Fibroblast of lung (primary cell): Measurements from ENCODE around the gene SAP30BP. TPM values are rescaled to one million over a fixed set of nuclear protein-coding genes. Genes with fewer than 3 reads are reported as not detected.

Experiments
- DNase-seq, 2 donors: peaks; one replicate each; pipeline versions ENCODE4 v3.0.0 to v3.0.0-alpha.2; 2010; ENCODE audit warnings: low read depth in 2 of 2
- H2AFZ ChIP-seq: 2 replicates; pipeline ENCODE4 v1.5.1; 2012; ENCODE audit warnings: low read length, control low read depth, inconsistent platforms
- H3K27ac ChIP-seq: 2 replicates; pipeline ENCODE4 v1.5.1; 2011; ENCODE audit warnings: low read length, control low read depth; ENCODE audit not compliant: insufficient read depth
- H3K27me3 ChIP-seq: 2 replicates; pipeline ENCODE4 v1.5.1; 2011; ENCODE audit warnings: mild to moderate bottlenecking, low read length; ENCODE audit not compliant: control insufficient read depth, insufficient read depth
- H3K36me3 ChIP-seq: 2 replicates; pipeline ENCODE4 v1.5.1; 2011; ENCODE audit warnings: low read length; ENCODE audit not compliant: control insufficient read depth, insufficient read depth
- H3K4me1 ChIP-seq: 2 replicates; pipeline ENCODE4 v1.5.1; 2011; ENCODE audit warnings: low read length; ENCODE audit not compliant: control insufficient read depth, insufficient read depth; ENCODE audit errors: extremely low read depth
- H3K4me2 ChIP-seq: 2 replicates; pipeline ENCODE4 v1.5.1; 2011; ENCODE audit warnings: low read length, control low read depth; ENCODE audit not compliant: insufficient read depth; ENCODE audit errors: extremely low read depth
- H3K4me3 ChIP-seq, 4 experiments: fragments of 200-600 bp in 1 of 4; sonication (generic) in 1 of 4; replicated peaks in 1 of 4; 2 replicates each; pipeline ENCODE4 v1.5.1; 2011 to 2016; ENCODE audit warnings: low read length in 4 of 4, low read depth in 3 of 4, mild to moderate bottlenecking in 3 of 4, control low read depth in 2 of 4, inconsistent platforms in 1 of 4, mixed read lengths in 1 of 4; ENCODE audit not compliant: insufficient read depth in 1 of 4; ENCODE audit errors: control extremely low read depth in 1 of 4
- H3K79me2 ChIP-seq: 2 replicates; pipeline ENCODE4 v1.5.1; 2012; ENCODE audit warnings: mild to moderate bottlenecking, low read length, inconsistent platforms; ENCODE audit not compliant: control insufficient read depth, insufficient read depth
- H3K9ac ChIP-seq: 2 replicates; pipeline ENCODE4 v1.5.1; 2011; ENCODE audit warnings: mild to moderate bottlenecking, low read length, control low read depth; ENCODE audit not compliant: insufficient read depth
- H3K9me3 ChIP-seq: 2 replicates; pipeline ENCODE4 v1.5.1; 2012; ENCODE audit warnings: low read depth, low read length; ENCODE audit not compliant: control insufficient read depth, insufficient read depth
- H4K20me1 ChIP-seq: 2 replicates; pipeline ENCODE4 v1.5.1; 2011; ENCODE audit warnings: low read length; ENCODE audit not compliant: control insufficient read depth, insufficient read depth; ENCODE audit errors: extremely low read depth
- CTCF ChIP-seq, 2 donors: IDR thresholded peaks in 1 of 2; conservative IDR thresholded peaks in 1 of 2; 1 replicate in 1 of 2; 2 replicates in 1 of 2; pipeline ENCODE4 v1.5.1; 2011 to 2012; ENCODE audit warnings: low read length in 2 of 2, control low read depth in 1 of 2, inconsistent platforms in 1 of 2, low read depth in 1 of 2, mild to moderate bottlenecking in 1 of 2
- EZH2 ChIP-seq: IDR thresholded peaks from 2 replicates; pipeline ENCODE4 v1.5.1; 2012; ENCODE audit warnings: low read length, control low read depth, mild to moderate bottlenecking; ENCODE audit errors: missing control alignments
- polyA minus RNA-seq: library from RNA; depleted of rRNA, polyadenylated mRNA; stranded (reverse); fragments of >200 nt; gene quantifications from 2 replicates; pipeline ENCODE4 v1.2.3, GENCODE V29; 2011; ENCODE audit warnings: low replicate concordance
- polyA plus RNA-seq, 2 donors: library from polyadenylated mRNA; depleted of rRNA in 1 of 2; stranded (reverse) in 1 of 2; unstranded in 1 of 2; fragments of >200 nt; gene quantifications; 2 replicates each; pipeline ENCODE4 v1.2.1, GENCODE V29; 2011 to 2012; ENCODE audit warnings: missing spikeins in 1 of 2
- total RNA-seq: library from RNA; depleted of rRNA; stranded (reverse); fragments of >200 nt; gene quantifications from 2 replicates; pipeline ENCODE4 v1.2.1, GENCODE V29; 2014

Gene SAP30BP
- 40.6 and 43.9 TPM in 2 replicates for total RNA-seq
- 61.0 and 84.5 TPM in 2 replicates for polyA plus RNA-seq
- 63.7 and 84.5 TPM in 2 replicates for polyA plus RNA-seq (2012)
- polyA minus RNA-seq = 49.4 and 52.1 TPM in 2 replicates

GRCh38 chr17:75666959-75667790, at the start of gene SAP30BP, which contains the start of gene RECQL5:
Gene SAP30BP (plus strand): TSS chr17:75667338. CDS start chr17:75667373, 35 bp downstream.
Gene RECQL5 (minus strand): TSS chr17:75667154. CDS start chr17:75666557, 597 bp downstream.
- peak within 1 kb of the TSS; percentile 72 to 100 (median 99) for H3K4me3 ChIP-seq
- H3K36me3 ChIP-seq = peaks cover 15% of the 10 kb centered on the region
- peaks cover 55% of the 10 kb centered on the region for H3K79me2 ChIP-seq
- peak within 1 kb of the TSS; percentile 82 for H2AFZ ChIP-seq
- no peaks in the 10 kb centered on the region for H3K27me3 ChIP-seq
- H3K27ac ChIP-seq = peak within 1 kb of the TSS; percentile 99
- H3K9ac ChIP-seq = peak within 1 kb of the TSS; percentile 94
- peak within 1 kb of the TSS; percentile 96 for H3K4me2 ChIP-seq
- peak; percentile 97 to 99 for DNase-seq
- no peaks in the 10 kb centered on the region for H3K9me3 ChIP-seq
- H3K4me1 ChIP-seq = peaks cover 8% of the 10 kb centered on the region
- H4K20me1 ChIP-seq = peaks cover 3% of the 10 kb centered on the region
- TF ChIP-seq EZH2 (no peak), CTCF (conservative IDR thresholded peaks at IDR 0.05 in 1 of 2, IDR thresholded peaks at IDR 0.05 in 1 of 2; ENCODE audit: low read depth in 1 of 2, low read length in 2 of 2) (no peak)

GRCh38 chr17:75617675-75618074, 49.5 kb upstream of the SAP30BP start:
- no peaks in the 10 kb centered on the region for H3K9me3 ChIP-seq

More at GRCh38 chr17:75617675-75618074, 49.5 kb upstream of the SAP30BP start:
- Histone ChIP-seq H3K79me2 (no peaks in the 10 kb centered on the region), H3K4me2 (no peak overlapping the region), H2AFZ (no peak overlapping the region), H4K20me1 (no peaks in the 10 kb centered on the region), H3K4me1 (no peaks in the 10 kb centered on the region), H3K27ac (no peak overlapping the region), H3K9ac (no peak overlapping the region), H3K27me3 (no peaks in the 10 kb centered on the region), H3K4me3 (no peak overlapping the region), H3K36me3 (no peaks in the 10 kb centered on the region)
- TF ChIP-seq EZH2 (no peak), CTCF (conservative IDR thresholded peaks at IDR 0.05 in 1 of 2, IDR thresholded peaks at IDR 0.05 in 1 of 2; ENCODE audit: low read depth in 1 of 2, low read length in 2 of 2) (no peak)
- no peak for DNase-seq
